WTC11 (cell line): ENCODE measurements around the gene AHRR. TPM values are rescaled to one million over a fixed set of nuclear protein-coding genes. Genes with fewer than 3 reads are reported as not detected.
"Not testable (repeated sequence)": the region's sequence is repeated elsewhere in the genome, so short reads cannot be mapped to it uniquely, and the experiment has no call there.

Source experiments
- ATAC-seq: fragments of 200-7000 bp; cut with Tn5 transposase; 2 replicates; pipeline ENCODE4 v1.10.0; 2021; ENCODE audit warnings: mild to moderate bottlenecking, moderate library complexity
- CTCF ChIA-PET: fragments of 300-600 bp; sonication (Branson Sonifier 250); formaldehyde crosslinking; loops from one replicate; lab custom pipeline; 2021; ENCODE audit warnings: antibody characterized with exemption; lab: Charles Lee
- POLR2A ChIA-PET: fragments of 350-600 bp; sonication (Branson Sonifier 250); formaldehyde crosslinking; loops from one replicate; lab custom pipeline; 2021; ENCODE audit warnings: antibody characterized with exemption; lab: Charles Lee
- DNase-seq: peaks from one replicate; pipeline ENCODE4 v3.0.0; 2021; ENCODE audit warnings: low spot score
- H3K27ac Mint-ChIP-seq: 2 replicates; pipeline ENCODE4 v1.8.0; 2021; ENCODE audit warnings: mixed read lengths
- H3K27me3 Mint-ChIP-seq: 2 replicates; pipeline ENCODE4 v1.8.0; 2021; ENCODE audit warnings: low read depth, mild to moderate bottlenecking, moderate library complexity, mixed read lengths
- H3K36me3 Mint-ChIP-seq: 2 replicates; pipeline ENCODE4 v1.8.0; 2021; ENCODE audit warnings: mixed read lengths
- H3K4me1 Mint-ChIP-seq: 2 replicates; pipeline ENCODE4 v1.8.0; 2022; ENCODE audit warnings: mixed read lengths
- H3K4me3 Mint-ChIP-seq: 2 replicates; pipeline ENCODE4 v1.8.0; 2021; ENCODE audit warnings: mild to moderate bottlenecking, moderate library complexity, mixed read lengths
- H3K9me3 Mint-ChIP-seq: 2 replicates; pipeline ENCODE4 v1.8.0; 2021; ENCODE audit warnings: mixed read lengths
- ESRRA ChIP-seq: sonication (generic); formaldehyde crosslinking; IDR thresholded peaks from 2 replicates; pipeline ENCODE4 v1.8.1; 2022; ENCODE audit warnings: mild to moderate bottlenecking, missing genetic modification reagents, borderline replicate concordance
- FOXP1 ChIP-seq: sonication (generic); formaldehyde crosslinking; IDR thresholded peaks from 2 replicates; pipeline ENCODE4 v1.8.0; 2022; ENCODE audit warnings: missing genetic modification reagents, mild to moderate bottlenecking, moderate library complexity, borderline replicate concordance
- HMGA2 ChIP-seq: fragments of 250-450 bp; sonication (Bioruptor Pico); IDR thresholded peaks from 2 replicates; pipeline ENCODE4 v1.4.0; 2021; ENCODE audit warnings: mild to moderate bottlenecking, moderate library complexity
- JAZF1 ChIP-seq: fragments of 250-450 bp; sonication (Bioruptor Pico); IDR thresholded peaks from 2 replicates; pipeline ENCODE4 v1.9.0; 2021; ENCODE audit warnings: moderate library complexity, mild to moderate bottlenecking, inconsistent platforms
- JUN ChIP-seq: sonication (generic); formaldehyde crosslinking; IDR thresholded peaks from 2 replicates; pipeline ENCODE4 v1.8.0; 2023; ENCODE audit warnings: mild to moderate bottlenecking, missing genetic modification reagents
- NFYB ChIP-seq: sonication (generic); formaldehyde crosslinking; conservative IDR thresholded peaks from 2 replicates; pipeline ENCODE4 v1.8.0; 2022; ENCODE audit warnings: low read depth, missing genetic modification reagents
- OVOL2 ChIP-seq: fragments of 250-450 bp; sonication (Bioruptor Pico); IDR thresholded peaks from 2 replicates; pipeline ENCODE4 v1.9.0; 2021; ENCODE audit warnings: mild to moderate bottlenecking, borderline replicate concordance
- RORB ChIP-seq: fragments of 250-450 bp; sonication (Bioruptor Pico); IDR thresholded peaks from 2 replicates; pipeline ENCODE4 v1.9.0; 2021; ENCODE audit warnings: mild to moderate bottlenecking
- SMAD3 ChIP-seq: sonication (generic); formaldehyde crosslinking; IDR thresholded peaks from 2 replicates; pipeline ENCODE4 v1.8.0; 2022; ENCODE audit warnings: missing genetic modification reagents, mild to moderate bottlenecking, borderline replicate concordance
- SMAD4 ChIP-seq: sonication (generic); formaldehyde crosslinking; IDR thresholded peaks from 2 replicates; pipeline ENCODE4 v1.8.0; 2022; ENCODE audit warnings: mild to moderate bottlenecking, missing genetic modification reagents
- total RNA-seq: library from RNA; stranded (reverse); gene quantifications from 3 replicates; pipeline ENCODE4 v1.2.3, GENCODE V29; 2021
- TF ChIP-seq, protein P1 (sequence below): sonication (generic); formaldehyde crosslinking; IDR thresholded peaks from 2 replicates; pipeline ENCODE4 v1.8.0; 2022; ENCODE audit warnings: mild to moderate bottlenecking, missing genetic modification reagents
- TF ChIP-seq, protein P2 (sequence below): sonication (generic); formaldehyde crosslinking; IDR thresholded peaks from 2 replicates; pipeline ENCODE4 v1.8.0; 2022; ENCODE audit warnings: mild to moderate bottlenecking, missing genetic modification reagents
- TF ChIP-seq, protein P3 (sequence below): sonication (generic); formaldehyde crosslinking; conservative IDR thresholded peaks from 2 replicates; pipeline ENCODE4 v1.8.1; 2022; ENCODE audit warnings: mild to moderate bottlenecking, missing genetic modification reagents
- TF ChIP-seq, protein P4 (sequence below): fragments of 250-450 bp; sonication (Bioruptor Pico); IDR thresholded peaks from 2 replicates; pipeline ENCODE4 v1.9.0; 2021; ENCODE audit warnings: mild to moderate bottlenecking
- TF ChIP-seq, protein P5 (sequence below): sonication (generic); formaldehyde crosslinking; IDR thresholded peaks from 2 replicates; pipeline ENCODE4 v1.8.1; 2023; ENCODE audit warnings: mild to moderate bottlenecking, missing genetic modification reagents, borderline replicate concordance

Gene AHRR
- total RNA-seq, 1 experiment from 2014 or later = 4.5 TPM

DNA sequence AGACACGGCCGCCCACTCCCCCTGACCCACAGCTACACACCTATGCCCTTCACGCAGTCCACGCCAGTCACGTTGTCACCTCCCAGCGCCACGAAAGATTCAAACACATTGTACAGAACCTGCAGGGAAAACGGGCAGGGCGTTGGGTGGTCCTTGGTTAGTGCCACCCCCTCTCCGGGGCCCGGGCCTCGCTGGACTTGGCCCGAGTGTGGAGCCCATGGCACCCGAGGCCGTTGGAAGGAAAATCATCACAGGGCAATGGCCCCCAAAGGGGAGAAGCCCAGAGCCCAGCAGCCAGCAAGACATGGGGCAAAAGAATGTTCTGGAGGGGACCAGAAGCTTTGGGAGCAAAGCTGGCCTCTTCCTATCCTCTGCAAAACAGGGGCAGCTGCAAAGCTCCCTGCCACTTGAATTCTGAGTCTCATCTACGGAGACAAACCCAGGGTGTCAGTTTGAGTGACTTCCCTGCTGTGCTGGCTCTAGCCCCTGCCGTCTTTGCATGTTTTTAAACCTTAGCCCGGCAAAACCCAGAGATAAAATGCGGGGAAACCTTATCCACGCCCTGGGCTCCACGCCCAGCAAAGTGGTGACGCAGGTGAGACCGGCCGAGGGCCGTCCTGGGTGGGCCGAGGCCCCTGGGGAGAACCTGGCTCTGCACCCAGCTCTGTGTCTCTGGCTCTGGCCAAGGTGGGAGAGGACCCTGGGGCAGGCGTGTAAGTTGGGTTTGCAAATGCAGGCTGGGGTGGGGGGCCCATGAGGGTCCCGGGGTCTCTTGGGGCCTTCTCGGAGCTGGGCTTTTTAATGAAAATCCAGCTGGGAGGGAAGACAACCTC lies 163.8 kb downstream of the AHRR start:
- ChIA-PET POLR2A (no interaction called here), CTCF (interaction anchor here (0.9 kb wide), 1 partner anchor 38 kb away, joined by 3 read pairs; no protein-coding TSS in a partner anchor)
- ATAC-seq (no peak), DNase-seq (no peak)
- Mint-ChIP-seq H3K27me3 (peaks cover 21% of the 10 kb centered on the region), H3K4me3 (no peak overlapping the region), H3K27ac (no peak overlapping the region), H3K9me3 (no peaks in the 10 kb centered on the region), H3K4me1 (no peaks in the 10 kb centered on the region), H3K36me3 (no peaks in the 10 kb centered on the region)
- TF ChIP-seq, protein P1, sequence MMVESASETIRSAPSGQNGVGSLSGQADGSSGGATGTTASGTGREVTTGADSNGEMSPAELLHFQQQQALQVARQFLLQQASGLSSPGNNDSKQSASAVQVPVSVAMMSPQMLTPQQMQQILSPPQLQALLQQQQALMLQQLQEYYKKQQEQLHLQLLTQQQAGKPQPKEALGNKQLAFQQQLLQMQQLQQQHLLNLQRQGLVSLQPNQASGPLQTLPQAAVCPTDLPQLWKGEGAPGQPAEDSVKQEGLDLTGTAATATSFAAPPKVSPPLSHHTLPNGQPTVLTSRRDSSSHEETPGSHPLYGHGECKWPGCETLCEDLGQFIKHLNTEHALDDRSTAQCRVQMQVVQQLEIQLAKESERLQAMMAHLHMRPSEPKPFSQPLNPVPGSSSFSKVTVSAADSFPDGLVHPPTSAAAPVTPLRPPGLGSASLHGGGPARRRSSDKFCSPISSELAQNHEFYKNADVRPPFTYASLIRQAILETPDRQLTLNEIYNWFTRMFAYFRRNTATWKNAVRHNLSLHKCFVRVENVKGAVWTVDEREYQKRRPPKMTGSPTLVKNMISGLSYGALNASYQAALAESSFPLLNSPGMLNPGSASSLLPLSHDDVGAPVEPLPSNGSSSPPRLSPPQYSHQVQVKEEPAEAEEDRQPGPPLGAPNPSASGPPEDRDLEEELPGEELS (CRISPR knock-in tag) = no peak
- no peak for TF ChIP-seq JAZF1
- no peak for TF ChIP-seq JUN (CRISPR knock-in tag)
- no peak for TF ChIP-seq FOXP1 (CRISPR knock-in tag)
- no peak for TF ChIP-seq HMGA2 (CRISPR knock-in tag)
- no peak for TF ChIP-seq SMAD3 (CRISPR knock-in tag)

DNA sequence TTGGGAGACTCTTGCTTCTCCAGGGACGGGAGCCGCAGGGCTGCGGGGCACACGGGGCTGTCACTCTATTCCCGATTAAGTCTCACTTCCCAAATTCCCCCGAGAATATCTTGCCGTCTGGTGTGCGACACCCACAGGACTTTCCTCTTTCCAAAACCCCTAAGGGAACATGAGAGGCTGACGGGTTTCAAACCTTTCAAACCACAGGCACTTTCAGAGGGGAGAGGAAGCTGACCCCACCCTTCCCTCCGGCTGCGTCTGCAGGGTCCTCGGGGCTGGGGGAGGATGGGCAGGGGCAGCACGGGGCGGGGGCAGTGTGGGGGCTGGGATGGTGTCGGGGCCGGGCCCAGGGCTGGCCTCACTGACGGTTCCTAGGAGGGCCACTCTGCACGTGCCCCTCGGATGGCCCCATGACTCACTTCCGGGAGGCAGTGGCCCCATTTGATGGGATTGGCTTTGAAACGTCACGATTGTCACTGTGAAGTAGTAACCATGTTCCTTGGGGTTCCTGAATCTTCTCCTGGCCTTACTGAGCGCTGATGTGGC lies 164.5 kb downstream of the AHRR start:
- ChIA-PET CTCF (no interaction called here), POLR2A (no interaction called here)
- Mint-ChIP-seq H3K4me3 (no peak overlapping the region), H3K36me3 (no peaks in the 10 kb centered on the region), H3K27ac (no peak overlapping the region), H3K4me1 (no peaks in the 10 kb centered on the region; the same call in 1 of the 2 replicates), H3K27me3 (peaks cover 28% of the 10 kb centered on the region), H3K9me3 (no peaks in the 10 kb centered on the region)
- no peak for DNase-seq
- TF ChIP-seq SMAD4 (CRISPR knock-in tag) (no peak), RORB (CRISPR knock-in tag) (no peak), NFYB (CRISPR knock-in tag) (no peak), OVOL2 (CRISPR knock-in tag) (no peak), ESRRA (CRISPR knock-in tag) (no peak)
- TF ChIP-seq, protein P2, sequence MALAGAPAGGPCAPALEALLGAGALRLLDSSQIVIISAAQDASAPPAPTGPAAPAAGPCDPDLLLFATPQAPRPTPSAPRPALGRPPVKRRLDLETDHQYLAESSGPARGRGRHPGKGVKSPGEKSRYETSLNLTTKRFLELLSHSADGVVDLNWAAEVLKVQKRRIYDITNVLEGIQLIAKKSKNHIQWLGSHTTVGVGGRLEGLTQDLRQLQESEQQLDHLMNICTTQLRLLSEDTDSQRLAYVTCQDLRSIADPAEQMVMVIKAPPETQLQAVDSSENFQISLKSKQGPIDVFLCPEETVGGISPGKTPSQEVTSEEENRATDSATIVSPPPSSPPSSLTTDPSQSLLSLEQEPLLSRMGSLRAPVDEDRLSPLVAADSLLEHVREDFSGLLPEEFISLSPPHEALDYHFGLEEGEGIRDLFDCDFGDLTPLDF (CRISPR knock-in tag) = no peak
- TF ChIP-seq, protein P3, sequence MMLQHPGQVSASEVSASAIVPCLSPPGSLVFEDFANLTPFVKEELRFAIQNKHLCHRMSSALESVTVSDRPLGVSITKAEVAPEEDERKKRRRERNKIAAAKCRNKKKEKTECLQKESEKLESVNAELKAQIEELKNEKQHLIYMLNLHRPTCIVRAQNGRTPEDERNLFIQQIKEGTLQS (CRISPR knock-in tag) = no peak
- TF ChIP-seq, protein P4, sequence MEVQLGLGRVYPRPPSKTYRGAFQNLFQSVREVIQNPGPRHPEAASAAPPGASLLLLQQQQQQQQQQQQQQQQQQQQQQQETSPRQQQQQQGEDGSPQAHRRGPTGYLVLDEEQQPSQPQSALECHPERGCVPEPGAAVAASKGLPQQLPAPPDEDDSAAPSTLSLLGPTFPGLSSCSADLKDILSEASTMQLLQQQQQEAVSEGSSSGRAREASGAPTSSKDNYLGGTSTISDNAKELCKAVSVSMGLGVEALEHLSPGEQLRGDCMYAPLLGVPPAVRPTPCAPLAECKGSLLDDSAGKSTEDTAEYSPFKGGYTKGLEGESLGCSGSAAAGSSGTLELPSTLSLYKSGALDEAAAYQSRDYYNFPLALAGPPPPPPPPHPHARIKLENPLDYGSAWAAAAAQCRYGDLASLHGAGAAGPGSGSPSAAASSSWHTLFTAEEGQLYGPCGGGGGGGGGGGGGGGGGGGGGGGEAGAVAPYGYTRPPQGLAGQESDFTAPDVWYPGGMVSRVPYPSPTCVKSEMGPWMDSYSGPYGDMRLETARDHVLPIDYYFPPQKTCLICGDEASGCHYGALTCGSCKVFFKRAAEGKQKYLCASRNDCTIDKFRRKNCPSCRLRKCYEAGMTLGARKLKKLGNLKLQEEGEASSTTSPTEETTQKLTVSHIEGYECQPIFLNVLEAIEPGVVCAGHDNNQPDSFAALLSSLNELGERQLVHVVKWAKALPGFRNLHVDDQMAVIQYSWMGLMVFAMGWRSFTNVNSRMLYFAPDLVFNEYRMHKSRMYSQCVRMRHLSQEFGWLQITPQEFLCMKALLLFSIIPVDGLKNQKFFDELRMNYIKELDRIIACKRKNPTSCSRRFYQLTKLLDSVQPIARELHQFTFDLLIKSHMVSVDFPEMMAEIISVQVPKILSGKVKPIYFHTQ (CRISPR knock-in tag) = no peak
- TF ChIP-seq, protein P5, sequence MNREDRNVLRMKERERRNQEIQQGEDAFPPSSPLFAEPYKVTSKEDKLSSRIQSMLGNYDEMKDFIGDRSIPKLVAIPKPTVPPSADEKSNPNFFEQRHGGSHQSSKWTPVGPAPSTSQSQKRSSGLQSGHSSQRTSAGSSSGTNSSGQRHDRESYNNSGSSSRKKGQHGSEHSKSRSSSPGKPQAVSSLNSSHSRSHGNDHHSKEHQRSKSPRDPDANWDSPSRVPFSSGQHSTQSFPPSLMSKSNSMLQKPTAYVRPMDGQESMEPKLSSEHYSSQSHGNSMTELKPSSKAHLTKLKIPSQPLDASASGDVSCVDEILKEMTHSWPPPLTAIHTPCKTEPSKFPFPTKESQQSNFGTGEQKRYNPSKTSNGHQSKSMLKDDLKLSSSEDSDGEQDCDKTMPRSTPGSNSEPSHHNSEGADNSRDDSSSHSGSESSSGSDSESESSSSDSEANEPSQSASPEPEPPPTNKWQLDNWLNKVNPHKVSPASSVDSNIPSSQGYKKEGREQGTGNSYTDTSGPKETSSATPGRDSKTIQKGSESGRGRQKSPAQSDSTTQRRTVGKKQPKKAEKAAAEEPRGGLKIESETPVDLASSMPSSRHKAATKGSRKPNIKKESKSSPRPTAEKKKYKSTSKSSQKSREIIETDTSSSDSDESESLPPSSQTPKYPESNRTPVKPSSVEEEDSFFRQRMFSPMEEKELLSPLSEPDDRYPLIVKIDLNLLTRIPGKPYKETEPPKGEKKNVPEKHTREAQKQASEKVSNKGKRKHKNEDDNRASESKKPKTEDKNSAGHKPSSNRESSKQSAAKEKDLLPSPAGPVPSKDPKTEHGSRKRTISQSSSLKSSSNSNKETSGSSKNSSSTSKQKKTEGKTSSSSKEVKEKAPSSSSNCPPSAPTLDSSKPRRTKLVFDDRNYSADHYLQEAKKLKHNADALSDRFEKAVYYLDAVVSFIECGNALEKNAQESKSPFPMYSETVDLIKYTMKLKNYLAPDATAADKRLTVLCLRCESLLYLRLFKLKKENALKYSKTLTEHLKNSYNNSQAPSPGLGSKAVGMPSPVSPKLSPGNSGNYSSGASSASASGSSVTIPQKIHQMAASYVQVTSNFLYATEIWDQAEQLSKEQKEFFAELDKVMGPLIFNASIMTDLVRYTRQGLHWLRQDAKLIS (CRISPR knock-in tag) = no peak
- TF ChIP-seq, all 79 proteins: peak for 0
- no peak for ATAC-seq

DNA sequence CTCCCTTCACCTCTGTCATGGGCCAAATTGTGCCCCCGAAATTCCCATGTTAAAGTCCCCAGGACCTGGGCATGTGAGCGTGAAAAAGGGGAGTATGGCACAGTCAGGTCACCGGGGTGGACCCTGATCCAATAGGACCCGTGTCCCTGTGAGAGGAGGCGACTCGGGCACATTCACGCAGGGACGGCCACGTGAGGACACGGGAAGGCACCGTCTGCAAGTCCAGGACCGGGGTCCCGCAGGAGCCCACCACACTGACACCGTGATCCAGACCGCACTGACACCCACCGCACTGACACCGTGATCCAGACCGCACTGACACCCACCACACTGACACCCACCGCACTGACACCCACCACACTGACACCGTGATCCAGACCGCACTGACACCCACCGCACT lies 165.1 kb downstream of the AHRR start:
- H3K4me3 Mint-ChIP-seq, H3K9me3 Mint-ChIP-seq, ATAC-seq, H3K4me1 Mint-ChIP-seq, DNase-seq, H3K27ac Mint-ChIP-seq, CTCF ChIA-PET, H3K36me3 Mint-ChIP-seq, POLR2A ChIA-PET: not testable (repeated sequence)
- H3K27me3 Mint-ChIP-seq = peaks cover 34% of the 10 kb centered on the region
